Measurements from ENCODE around the gene F11. TPM values are rescaled to one million over a fixed set of nuclear protein-coding genes. Genes with fewer than 3 reads are reported as not detected.

F11 gene
- total and polyA plus RNA-seq, 2 donors (not counting 1 experiment from before 2014, with no cell fraction given): 0.06 TPM; not detected in 1

DNA sequence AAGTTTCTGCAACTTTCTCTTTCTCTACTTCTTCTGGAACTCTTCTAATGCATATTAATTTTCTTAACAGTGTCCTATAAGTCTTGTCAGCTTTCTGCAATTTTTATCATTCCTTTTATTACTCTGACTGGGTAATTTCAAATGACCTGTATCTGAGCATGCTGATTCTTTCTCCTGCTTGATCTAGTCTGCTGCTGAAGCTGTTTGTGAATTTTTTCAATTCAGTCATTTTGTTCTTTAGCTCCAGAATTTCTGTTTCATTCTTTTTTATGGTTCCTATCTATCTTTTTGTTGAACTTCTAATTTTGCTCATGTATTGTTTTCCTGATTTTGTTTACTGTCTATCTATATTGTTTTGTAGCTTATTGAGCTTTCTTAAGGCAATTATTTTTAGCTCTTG lies 40.1 kb upstream of the F11 start:
- Histone ChIP-seq H3K27me3 (replicated peaks in 1 of 4; ENCODE audit: control extremely low read depth in 1 of 4, control insufficient read depth in 3 of 4, insufficient read depth in 4 of 4, low read length in 3 of 4) (no peaks in the 10 kb centered on the region), H3K36me3 (replicated peaks in 1 of 2; ENCODE audit: control extremely low read depth in 1 of 2, control insufficient read depth in 1 of 2, extremely low read depth in 1 of 2, insufficient read depth in 2 of 2, low read length in 1 of 2) (no peaks in the 10 kb centered on the region), H3K4me2 (replicated peaks; ENCODE audit: low read depth, low read length, poor library complexity, severe bottlenecking) (no peak overlapping the region), H4K20me1 (ENCODE audit: control insufficient read depth, insufficient read depth, low read length, poor library complexity, severe bottlenecking) (no peaks in the 10 kb centered on the region), H3K9me3 (ENCODE audit: control extremely low read depth in 1 of 3, control insufficient read depth in 2 of 3, insufficient read depth in 1 of 3, low read length in 2 of 3) (peaks cover 3 to 22% (median 9%) of the 10 kb centered on the region in 3 donors), H3K4me3 (ENCODE audit: control extremely low read depth in 1 of 5, extremely low read depth in 1 of 5, insufficient read depth in 1 of 5, low read depth in 2 of 5, low read length in 4 of 5) (no peak overlapping the region), H3K9ac (ENCODE audit: low read length) (no peak overlapping the region), H2AFZ (ENCODE audit: insufficient read depth, low read depth, low read length, poor library complexity, severe bottlenecking) (no peak overlapping the region), H3K27ac (ENCODE audit: low read length in 2 of 2) (no peak overlapping the region), H3K4me1 (ENCODE audit: control insufficient read depth in 2 of 2, insufficient read depth in 2 of 2, low read length in 2 of 2) (no peaks in the 10 kb centered on the region), H3K79me2 (ENCODE audit: control insufficient read depth, insufficient read depth, low read length) (no peaks in the 10 kb centered on the region)
- intact Hi-C loops (cut with micrococcal nuclease): no loop called here
- ChIA-PET POLR2A (no interaction called here), CTCF (no interaction called here)
- H3K27me3 Mint-ChIP-seq: peaks cover 17% of the 10 kb centered on the region
- no peak for ATAC-seq (ENCODE audit: low read depth)
- peaks cover 9% of the 10 kb centered on the region for H3K9me3 Mint-ChIP-seq (ENCODE audit: insufficient read depth)
- no peak for DNase-seq
- H3K4me1 Mint-ChIP-seq: no peaks in the 10 kb centered on the region
- H3K4me3 Mint-ChIP-seq: no peak overlapping the region
- H3K27ac Mint-ChIP-seq: no peak overlapping the region
- no peak for TF ChIP-seq CTCF (IDR thresholded peaks at IDR 0.05)
- TF ChIP-seq EZH2 (IDR thresholded peaks at IDR 0.05; ENCODE audit: borderline replicate concordance, insufficient read depth, low read depth, low read length, poor library complexity, severe bottlenecking): no peak

GRCh38 chr4:186226521-186227189 lies 39.3 kb upstream of the F11 start:
- ATAC-seq (ENCODE audit: low read depth) (no peak), DNase-seq (no peak)
- TF ChIP-seq EZH2 (IDR thresholded peaks at IDR 0.05; ENCODE audit: borderline replicate concordance, insufficient read depth, low read depth, low read length, poor library complexity, severe bottlenecking): no peak
- TF ChIP-seq CTCF (IDR thresholded peaks at IDR 0.05): no peak
- no peak overlapping the region for H3K4me2 ChIP-seq (replicated peaks; ENCODE audit: low read depth, low read length, poor library complexity, severe bottlenecking)
- ChIA-PET POLR2A (no interaction called here), CTCF (no interaction called here)
- no peaks in the 10 kb centered on the region for H3K27me3 ChIP-seq (replicated peaks in 1 of 4; ENCODE audit: control extremely low read depth in 1 of 4, control insufficient read depth in 3 of 4, insufficient read depth in 4 of 4, low read length in 3 of 4)
- H3K36me3 ChIP-seq (replicated peaks in 1 of 2; ENCODE audit: control extremely low read depth in 1 of 2, control insufficient read depth in 1 of 2, extremely low read depth in 1 of 2, insufficient read depth in 2 of 2, low read length in 1 of 2): no peaks in the 10 kb centered on the region
- no peaks in the 10 kb centered on the region for H3K4me1 Mint-ChIP-seq
- no peaks in the 10 kb centered on the region for H3K79me2 ChIP-seq (ENCODE audit: control insufficient read depth, insufficient read depth, low read length)
- peaks cover 12% of the 10 kb centered on the region for H3K27me3 Mint-ChIP-seq
- H3K27ac ChIP-seq (ENCODE audit: low read length in 2 of 2): no peak overlapping the region
- intact Hi-C loops (cut with micrococcal nuclease): no loop called here
- H3K4me3 Mint-ChIP-seq: no peak overlapping the region
- peaks cover 3 to 22% (median 9%) of the 10 kb centered on the region in 3 donors for H3K9me3 ChIP-seq (ENCODE audit: control extremely low read depth in 1 of 3, control insufficient read depth in 2 of 3, insufficient read depth in 1 of 3, low read length in 2 of 3)
- no peak overlapping the region for H3K9ac ChIP-seq (ENCODE audit: low read length)
- H3K4me3 ChIP-seq (ENCODE audit: control extremely low read depth in 1 of 5, extremely low read depth in 1 of 5, insufficient read depth in 1 of 5, low read depth in 2 of 5, low read length in 4 of 5): no peak overlapping the region
- no peaks in the 10 kb centered on the region for H4K20me1 ChIP-seq (ENCODE audit: control insufficient read depth, insufficient read depth, low read length, poor library complexity, severe bottlenecking)
- WGBS (ENCODE audit: insufficient coverage): 76% methylated on average over 2 of the region's 3 CpGs
- no peaks in the 10 kb centered on the region for H3K4me1 ChIP-seq (ENCODE audit: control insufficient read depth in 2 of 2, insufficient read depth in 2 of 2, low read length in 2 of 2)
- peaks cover 9% of the 10 kb centered on the region for H3K9me3 Mint-ChIP-seq (ENCODE audit: insufficient read depth)
- no peak overlapping the region for H3K27ac Mint-ChIP-seq
- no peak overlapping the region for H2AFZ ChIP-seq (ENCODE audit: insufficient read depth, low read depth, low read length, poor library complexity, severe bottlenecking)
